Right renal pelvis (tissue), 4 donors: ENCODE results near the gene RAB38. TPM values are rescaled to one million over a fixed set of nuclear protein-coding genes. Genes with fewer than 3 reads are reported as not detected.

Experiments used
- DNase-seq, 4 donors: peaks; one replicate each; pipeline ENCODE4 v3.0.0-alpha.2; 2013; ENCODE audit warnings: low read depth in 4 of 4, low spot score in 3 of 4, missing footprints in 1 of 4
- polyA plus RNA-seq, 4 donors: library from polyadenylated mRNA; unstranded; fragments of 120-200 nt; gene quantifications; one replicate each; pipeline ENCODE4 v1.2.1, GENCODE V29; 2013; ENCODE audit not compliant: insufficient read length in 4 of 4

The RAB38 gene
- 10 to 100 TPM; 21.0 to 25.1 (median 22.7) TPM for polyA plus RNA-seq

DNA sequence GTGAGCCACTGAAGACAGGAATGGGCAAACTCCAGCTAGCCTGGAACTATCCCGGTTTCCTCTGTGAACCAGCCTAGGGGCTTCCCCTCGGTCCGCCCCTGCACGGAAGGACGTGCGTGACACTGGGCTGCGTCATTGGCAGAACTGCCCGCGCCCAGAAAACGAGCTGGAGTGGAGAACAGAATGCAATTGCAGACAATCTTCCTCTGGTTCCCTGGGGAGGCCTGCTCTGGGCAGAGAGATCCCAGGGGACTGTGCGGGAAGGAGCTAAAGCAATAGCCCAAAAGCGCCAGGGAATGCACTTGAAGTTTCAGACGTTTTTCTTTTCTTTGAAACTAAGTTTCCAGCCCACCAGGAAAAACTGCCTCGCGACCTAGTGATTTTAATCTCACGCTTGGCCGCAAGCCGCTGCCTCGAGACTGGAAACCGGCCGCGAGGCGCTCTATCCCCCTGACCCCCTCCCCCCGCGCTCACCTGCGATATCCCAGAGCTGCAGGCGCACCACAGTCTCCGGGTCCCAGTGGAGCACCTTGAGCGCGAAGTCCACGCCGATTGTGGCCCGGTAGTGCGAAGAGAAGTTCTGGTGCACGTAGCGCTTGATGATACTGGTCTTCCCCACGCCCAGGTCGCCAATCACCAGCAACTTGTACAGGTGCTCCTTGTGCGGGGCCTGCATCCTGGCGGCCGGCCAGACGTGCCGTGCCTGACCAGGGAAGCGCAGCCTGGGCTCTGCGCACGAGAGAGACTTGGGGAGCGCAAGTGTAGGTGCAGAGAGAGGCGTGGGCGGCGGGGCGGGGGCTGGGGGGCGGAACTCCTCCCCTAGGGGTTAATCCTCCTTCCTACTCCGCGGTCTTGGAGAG lies at the start of gene RAB38:
Gene RAB38, minus strand, starts transcription at position 735 of the 860 bp plus-strand sequence. Its CDS starts 59 bp downstream, at position 676.
- peak in 3 of 4 donors; percentile 54 to 60 (median 58) for DNase-seq

DNA sequence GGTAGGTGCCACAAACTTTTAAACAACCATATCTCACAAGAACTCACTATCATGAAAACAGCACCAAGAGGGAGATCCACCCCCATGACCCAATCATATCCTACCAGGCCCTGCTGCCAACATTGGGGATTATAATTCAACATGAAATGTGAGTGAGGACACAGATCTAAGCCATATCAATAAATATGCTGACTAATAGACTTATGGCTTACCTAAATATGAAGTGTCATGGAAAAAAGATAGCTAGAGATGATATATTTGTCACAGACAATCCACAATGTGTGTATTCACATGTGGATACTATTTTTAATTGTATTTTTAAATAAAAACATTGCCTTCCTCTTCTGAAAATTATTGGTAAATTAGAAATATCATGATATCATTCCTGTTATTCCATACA lies 38.2 kb upstream of the RAB38 start:
- DNase-seq = no peak

DNA sequence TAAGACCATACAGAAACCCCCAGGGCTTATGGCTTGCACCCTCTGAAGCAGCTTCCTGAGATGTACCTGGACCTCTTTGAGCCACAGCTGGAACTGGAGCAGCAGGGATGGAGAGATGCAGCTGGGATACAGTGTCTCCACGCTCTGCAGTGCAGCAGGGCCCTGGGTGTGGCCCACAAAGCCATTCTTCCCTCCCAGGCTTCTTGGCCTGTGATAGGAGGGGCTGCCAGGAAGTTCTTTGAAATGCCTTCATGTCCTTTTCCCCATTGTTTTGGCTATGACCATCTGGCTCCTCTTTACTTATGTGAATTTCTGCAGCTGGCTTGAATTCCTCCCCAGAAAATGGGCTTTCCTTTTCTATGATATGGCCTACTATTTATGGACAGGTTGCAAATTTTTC lies 37.1 kb upstream of the RAB38 start:
- DNase-seq = no peak

- DNase-seq = no peak
These were observed 33.5 kb upstream of the RAB38 start for GRCh38 chr11:88208745-88209144.

- no peak for DNase-seq
These were observed 31.5 kb upstream of the RAB38 start for GRCh38 chr11:88206751-88207150.

- DNase-seq = no peak
These were observed 29.1 kb upstream of the RAB38 start for GRCh38 chr11:88204353-88204752.

DNA sequence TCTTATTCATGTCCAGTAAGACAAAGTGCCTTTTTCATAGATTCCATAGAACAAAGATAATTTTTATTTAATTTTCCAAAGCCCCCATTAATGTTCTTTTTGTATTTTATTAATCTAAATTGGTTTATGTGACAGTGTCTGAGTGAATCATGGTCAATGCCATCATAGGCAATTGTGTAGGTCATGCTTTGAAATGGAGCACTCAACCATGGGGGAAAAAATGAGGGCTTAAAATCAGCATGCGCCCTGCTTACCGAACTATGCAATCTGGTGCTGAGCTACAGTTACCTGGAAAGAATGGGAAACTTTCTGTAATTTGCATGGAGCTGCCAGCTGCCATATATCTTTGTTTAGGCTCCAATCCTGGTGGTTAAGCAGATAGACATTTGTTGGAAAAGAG lies 28.4 kb upstream of the RAB38 start:
- DNase-seq = no peak

GRCh38 chr11:88202498-88202897 lies 27.3 kb upstream of the RAB38 start:
- no peak for DNase-seq

DNA sequence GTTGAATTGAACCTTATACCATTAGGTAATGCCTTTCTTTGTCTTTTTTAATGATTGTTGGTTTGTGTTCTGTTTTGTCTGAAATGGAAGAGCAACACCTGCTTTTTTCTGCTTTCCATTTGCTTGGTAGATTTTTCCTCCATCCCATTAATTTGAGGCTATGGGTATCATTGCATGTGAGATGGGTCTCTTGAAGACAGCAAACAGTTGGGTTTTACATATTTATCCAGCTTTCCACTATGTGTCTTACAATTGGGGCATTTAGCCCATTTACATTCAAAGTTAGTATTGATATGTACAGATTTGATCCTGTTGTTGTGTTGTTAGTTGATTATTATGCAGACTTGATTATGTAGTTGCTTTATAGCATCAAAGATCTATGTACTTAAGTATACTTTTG lies 21.1 kb upstream of the RAB38 start:
- DNase-seq = no peak

DNA sequence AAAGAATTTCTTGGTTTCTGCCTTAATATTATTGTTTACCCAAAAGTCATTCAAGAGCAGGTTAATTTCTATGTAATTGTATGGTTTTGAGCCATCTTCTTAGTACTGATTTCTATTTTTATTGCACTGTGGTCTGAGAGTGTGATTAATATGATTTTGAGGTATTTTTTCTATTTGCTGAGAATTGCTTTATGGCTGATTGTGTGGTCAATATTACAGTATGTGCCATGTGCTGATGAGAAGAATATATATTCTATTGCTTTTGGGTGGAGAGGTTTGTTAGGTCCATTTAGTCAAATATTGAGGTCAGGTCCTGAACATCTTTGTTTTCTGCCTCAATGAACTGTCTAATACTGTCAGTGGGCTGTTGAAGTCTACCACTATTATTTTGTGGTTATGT lies 20.7 kb upstream of the RAB38 start:
- no peak for DNase-seq

- no peak for DNase-seq
These were observed 19.7 kb upstream of the RAB38 start for GRCh38 chr11:88194990-88195389.

GRCh38 chr11:88193278-88193677 lies 18.0 kb upstream of the RAB38 start:
- DNase-seq = no peak

- no peak for DNase-seq
These were observed 13.7 kb upstream of the RAB38 start for GRCh38 chr11:88188932-88189253.

DNA sequence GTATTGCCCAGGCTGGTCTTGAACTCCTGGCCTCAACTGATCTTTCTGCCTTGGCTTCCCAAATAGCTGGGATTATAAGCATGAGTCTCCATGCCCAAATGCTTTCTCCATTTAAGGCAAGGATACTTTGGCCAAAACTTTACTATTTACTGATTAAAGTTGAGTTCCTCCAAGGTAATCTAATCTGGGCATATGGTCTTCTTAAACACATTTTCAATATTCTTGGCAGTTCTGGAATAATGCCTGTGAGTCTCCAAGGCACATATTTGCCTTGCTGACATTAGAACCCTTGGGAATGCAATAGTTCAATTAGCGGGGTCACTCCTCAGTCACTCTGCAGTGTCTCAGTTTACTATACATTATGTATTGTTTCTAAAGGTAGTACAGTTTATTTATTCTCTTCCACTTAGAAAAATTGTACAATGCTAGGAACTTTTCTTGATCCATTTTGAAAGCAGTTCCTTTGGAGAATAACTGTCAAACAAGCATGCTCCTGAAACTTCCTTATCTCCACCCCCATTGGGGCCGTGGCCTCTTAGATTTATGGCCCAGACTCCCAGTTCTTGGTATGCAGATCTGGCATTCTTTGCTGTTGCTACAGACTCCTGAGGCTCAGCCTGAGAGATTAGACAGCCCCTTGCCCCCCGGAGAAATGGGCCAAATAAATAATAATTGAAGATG lies 13.1 kb upstream of the RAB38 start:
- DNase-seq = peak in 2 of 4 donors; percentile 25 to 36

GRCh38 chr11:88183233-88183632 lies 8.0 kb upstream of the RAB38 start:
- no peak for DNase-seq

- DNase-seq = no peak
These were observed 6.5 kb upstream of the RAB38 start for GRCh38 chr11:88181776-88182175.

DNA sequence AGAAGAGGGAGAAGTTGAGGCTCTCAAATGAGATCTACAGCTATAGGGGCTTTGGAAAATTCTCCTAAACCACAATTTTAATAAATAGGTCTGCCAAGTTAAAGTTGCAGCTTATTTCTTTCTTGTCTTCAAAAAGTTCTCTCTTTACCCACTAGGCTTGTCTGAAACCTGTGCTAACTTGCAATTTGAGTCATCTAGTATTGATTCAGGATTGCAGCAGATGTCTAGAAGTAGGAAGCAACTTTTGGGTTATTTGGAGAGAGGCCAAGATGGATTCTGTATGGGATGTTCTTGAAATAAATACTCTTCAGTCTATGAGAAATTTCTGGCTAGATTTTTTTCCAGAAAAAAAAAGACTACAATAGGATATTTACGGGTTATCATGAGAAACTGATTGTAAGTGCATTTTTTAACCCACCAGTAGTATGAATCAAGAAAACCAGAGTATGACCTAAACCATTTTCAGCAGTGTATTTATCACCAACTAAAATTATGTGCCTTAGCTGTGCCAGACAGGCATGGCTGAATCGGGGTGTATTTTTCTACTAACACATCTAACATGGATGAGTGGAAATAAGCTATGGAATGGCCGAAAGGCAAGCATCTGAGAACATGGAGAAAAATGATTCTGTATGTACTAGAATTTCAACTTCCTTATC lies 4.9 kb upstream of the RAB38 start:
- DNase-seq = no peak

DNA sequence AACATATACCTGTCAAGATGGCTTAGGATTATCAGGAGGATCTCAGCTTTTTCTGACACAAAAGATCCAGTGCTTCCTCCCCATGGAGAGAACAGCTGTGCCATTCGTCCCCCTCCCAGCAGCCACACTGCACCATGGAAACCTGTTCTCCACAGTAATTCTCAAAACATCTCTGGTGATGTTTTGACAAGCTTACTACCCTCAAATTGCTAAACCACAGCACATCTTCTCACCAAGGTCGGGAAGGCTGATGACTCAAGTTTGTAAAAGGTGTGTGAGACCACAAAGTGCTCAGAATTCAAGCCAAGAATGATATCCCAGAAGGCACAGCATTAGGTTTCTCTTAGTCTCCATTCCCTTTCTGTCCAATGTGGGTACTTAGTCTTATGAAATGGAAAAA lies 3.9 kb upstream of the RAB38 start:
- no peak for DNase-seq

DNA sequence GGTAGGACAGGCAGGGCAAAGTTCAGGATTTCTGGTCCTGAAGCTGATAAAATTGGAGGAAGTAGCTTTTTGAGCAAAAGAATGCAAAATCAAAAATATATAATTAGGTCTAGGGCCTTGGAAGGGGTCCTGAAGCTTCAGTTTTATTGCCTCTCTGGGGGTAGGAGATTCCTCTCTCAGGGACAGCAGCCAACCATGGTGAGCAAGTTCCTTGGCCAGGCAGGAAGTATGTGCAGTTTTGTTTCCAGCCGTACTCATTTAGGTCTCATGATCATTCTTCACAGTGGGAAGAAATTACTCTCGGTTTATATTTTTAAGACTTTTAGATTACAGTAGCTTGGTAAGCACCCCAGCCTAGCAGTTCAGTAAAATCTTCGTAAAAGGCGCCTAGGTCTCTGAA lies 2.9 kb upstream of the RAB38 start:
- no peak for DNase-seq

GRCh38 chr11:88175569-88176075 lies 379 bp upstream of the RAB38 start:
- peak in 1 of 4 donors; percentile 18 for DNase-seq

DNA sequence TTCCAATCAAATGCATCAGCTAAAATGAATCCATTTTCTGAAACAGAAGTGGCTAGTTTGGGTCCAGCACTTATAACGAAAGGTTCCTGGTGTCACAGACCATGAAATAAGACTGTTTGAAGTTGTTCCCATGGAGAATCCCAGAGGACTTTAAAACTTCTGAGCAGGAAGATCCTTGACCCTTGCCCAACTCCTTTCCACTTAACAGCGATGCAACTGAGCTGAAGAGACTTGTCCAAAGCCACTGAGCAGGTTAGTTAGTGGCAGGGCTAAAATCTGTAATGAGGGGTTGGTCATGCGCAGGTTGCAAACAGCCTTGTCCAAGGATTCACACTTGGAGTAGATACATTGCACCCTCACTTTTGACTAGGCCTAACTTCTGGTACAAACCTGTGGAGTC lies 1.3 kb downstream of the RAB38 start:
- no peak for DNase-seq
